ENCODE results near the gene KLRC3.

DNA sequence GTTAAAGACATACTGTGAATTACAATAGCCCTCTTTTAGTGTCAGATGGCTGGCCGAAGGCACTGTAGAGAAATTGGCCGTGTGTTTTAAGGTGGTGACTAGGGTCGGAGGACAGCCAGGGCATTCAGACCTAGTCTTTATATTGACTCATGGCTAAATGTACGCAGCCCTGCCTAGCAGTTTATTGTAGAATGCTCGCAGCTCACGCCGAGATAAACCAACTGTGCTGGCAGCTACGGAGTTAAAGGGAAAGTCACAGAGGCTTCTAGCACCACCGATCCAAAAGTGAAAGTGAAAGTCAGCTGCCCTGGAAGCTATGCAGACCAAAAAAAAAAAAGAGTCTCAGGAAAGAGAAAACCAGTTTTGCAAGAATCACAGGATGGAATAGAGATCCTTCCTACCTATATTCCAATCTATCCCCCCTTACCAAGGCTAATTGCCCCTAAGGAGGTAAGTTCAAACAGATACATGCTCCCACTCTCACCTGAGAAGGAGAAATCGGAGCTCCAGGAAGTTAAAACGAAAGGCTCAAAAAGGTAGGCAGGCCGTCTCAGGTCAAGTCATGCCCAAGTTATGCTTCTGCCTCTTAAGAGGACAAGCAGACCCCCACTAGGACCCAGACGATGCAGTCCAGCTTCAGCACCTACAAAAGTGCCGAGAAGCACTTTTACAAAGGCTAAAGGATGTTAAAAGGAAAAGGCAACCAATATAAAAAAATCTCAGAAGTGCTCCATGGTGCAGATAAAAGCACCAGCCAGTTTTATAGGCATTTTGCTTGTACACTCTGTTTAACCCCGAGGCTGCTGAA lies 55.4 kb downstream of the KLRC3 start:
- TF ChIP-seq, protein P1, sequence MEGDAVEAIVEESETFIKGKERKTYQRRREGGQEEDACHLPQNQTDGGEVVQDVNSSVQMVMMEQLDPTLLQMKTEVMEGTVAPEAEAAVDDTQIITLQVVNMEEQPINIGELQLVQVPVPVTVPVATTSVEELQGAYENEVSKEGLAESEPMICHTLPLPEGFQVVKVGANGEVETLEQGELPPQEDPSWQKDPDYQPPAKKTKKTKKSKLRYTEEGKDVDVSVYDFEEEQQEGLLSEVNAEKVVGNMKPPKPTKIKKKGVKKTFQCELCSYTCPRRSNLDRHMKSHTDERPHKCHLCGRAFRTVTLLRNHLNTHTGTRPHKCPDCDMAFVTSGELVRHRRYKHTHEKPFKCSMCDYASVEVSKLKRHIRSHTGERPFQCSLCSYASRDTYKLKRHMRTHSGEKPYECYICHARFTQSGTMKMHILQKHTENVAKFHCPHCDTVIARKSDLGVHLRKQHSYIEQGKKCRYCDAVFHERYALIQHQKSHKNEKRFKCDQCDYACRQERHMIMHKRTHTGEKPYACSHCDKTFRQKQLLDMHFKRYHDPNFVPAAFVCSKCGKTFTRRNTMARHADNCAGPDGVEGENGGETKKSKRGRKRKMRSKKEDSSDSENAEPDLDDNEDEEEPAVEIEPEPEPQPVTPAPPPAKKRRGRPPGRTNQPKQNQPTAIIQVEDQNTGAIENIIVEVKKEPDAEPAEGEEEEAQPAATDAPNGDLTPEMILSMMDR (IDR thresholded peaks at IDR 0.05): no peak
- TF ChIP-seq POLR2AphosphoS5 (IDR thresholded peaks at IDR 0.05; ENCODE audit: low read depth, low read length): no peak
- TF ChIP-seq TCF7L2 (IDR thresholded peaks at IDR 0.05; ENCODE audit: low read depth, low read length): peak; percentile 89
- TF ChIP-seq, protein P2, sequence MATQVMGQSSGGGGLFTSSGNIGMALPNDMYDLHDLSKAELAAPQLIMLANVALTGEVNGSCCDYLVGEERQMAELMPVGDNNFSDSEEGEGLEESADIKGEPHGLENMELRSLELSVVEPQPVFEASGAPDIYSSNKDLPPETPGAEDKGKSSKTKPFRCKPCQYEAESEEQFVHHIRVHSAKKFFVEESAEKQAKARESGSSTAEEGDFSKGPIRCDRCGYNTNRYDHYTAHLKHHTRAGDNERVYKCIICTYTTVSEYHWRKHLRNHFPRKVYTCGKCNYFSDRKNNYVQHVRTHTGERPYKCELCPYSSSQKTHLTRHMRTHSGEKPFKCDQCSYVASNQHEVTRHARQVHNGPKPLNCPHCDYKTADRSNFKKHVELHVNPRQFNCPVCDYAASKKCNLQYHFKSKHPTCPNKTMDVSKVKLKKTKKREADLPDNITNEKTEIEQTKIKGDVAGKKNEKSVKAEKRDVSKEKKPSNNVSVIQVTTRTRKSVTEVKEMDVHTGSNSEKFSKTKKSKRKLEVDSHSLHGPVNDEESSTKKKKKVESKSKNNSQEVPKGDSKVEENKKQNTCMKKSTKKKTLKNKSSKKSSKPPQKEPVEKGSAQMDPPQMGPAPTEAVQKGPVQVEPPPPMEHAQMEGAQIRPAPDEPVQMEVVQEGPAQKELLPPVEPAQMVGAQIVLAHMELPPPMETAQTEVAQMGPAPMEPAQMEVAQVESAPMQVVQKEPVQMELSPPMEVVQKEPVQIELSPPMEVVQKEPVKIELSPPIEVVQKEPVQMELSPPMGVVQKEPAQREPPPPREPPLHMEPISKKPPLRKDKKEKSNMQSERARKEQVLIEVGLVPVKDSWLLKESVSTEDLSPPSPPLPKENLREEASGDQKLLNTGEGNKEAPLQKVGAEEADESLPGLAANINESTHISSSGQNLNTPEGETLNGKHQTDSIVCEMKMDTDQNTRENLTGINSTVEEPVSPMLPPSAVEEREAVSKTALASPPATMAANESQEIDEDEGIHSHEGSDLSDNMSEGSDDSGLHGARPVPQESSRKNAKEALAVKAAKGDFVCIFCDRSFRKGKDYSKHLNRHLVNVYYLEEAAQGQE (IDR thresholded peaks at IDR 0.05; ENCODE audit: insufficient read depth in 1 of 2, low read depth in 2 of 2, low read length in 1 of 2): no peak

Data from Panc1 (cell line).